Osteoblast (primary cell): Measurements from ENCODE around the gene DIPK1B. TPM values are rescaled to one million over a fixed set of nuclear protein-coding genes. Genes with fewer than 3 reads are reported as not detected.
"Not testable (repeated sequence)": the region's sequence is repeated elsewhere in the genome, so short reads cannot be mapped to it uniquely, and the experiment has no call there.

ENCODE experiments used
- DNase-seq: peaks from one replicate; pipeline ENCODE4 v3.0.0; 2011; ENCODE audit warnings: low spot score, mixed read lengths; ENCODE audit not compliant: insufficient read length; ENCODE audit errors: missing footprints
- H2AFZ ChIP-seq: 2 replicates; pipeline ENCODE4 v1.6.0; 2011; ENCODE audit warnings: mild to moderate bottlenecking, low read length
- H3K27ac ChIP-seq: 2 replicates; pipeline ENCODE4 v1.5.1; 2011; ENCODE audit warnings: mild to moderate bottlenecking, low read depth, low read length, moderate library complexity
- H3K27me3 ChIP-seq: 2 replicates; pipeline ENCODE4 v1.6.0; 2012; ENCODE audit warnings: mild to moderate bottlenecking, control low read depth, inconsistent platforms, low read length, moderate library complexity; ENCODE audit not compliant: insufficient read depth
- H3K36me3 ChIP-seq: 2 replicates; pipeline ENCODE4 v1.5.1; 2011; ENCODE audit warnings: mild to moderate bottlenecking, low read length, control low read depth, moderate library complexity; ENCODE audit not compliant: insufficient read depth
- H3K4me1 ChIP-seq: 2 replicates; pipeline ENCODE4 v1.5.1; 2011; ENCODE audit warnings: mild to moderate bottlenecking, low read length, control low read depth, moderate library complexity; ENCODE audit not compliant: insufficient read depth
- H3K4me2 ChIP-seq: 2 replicates; pipeline ENCODE4 v1.6.0; 2011; ENCODE audit warnings: mild to moderate bottlenecking, low read length; ENCODE audit not compliant: insufficient read depth
- H3K4me3 ChIP-seq: fragments of 200-600 bp; sonication (generic); 3 replicates; pipeline ENCODE4 v1.5.1; 2012; ENCODE audit warnings: mild to moderate bottlenecking, low read length, inconsistent platforms; ENCODE audit not compliant: insufficient read depth
- H3K79me2 ChIP-seq: 2 replicates; pipeline ENCODE4 v1.6.0; 2012; ENCODE audit warnings: mild to moderate bottlenecking, low read length, control low read depth, inconsistent platforms; ENCODE audit not compliant: insufficient read depth
- H3K9me3 ChIP-seq: 2 replicates; pipeline ENCODE4 v1.5.1; 2011; ENCODE audit warnings: low read depth, low read length, control low read depth
- H4K20me1 ChIP-seq: 2 replicates; pipeline ENCODE4 v1.6.0; 2012; ENCODE audit warnings: mild to moderate bottlenecking, low read length, control low read depth; ENCODE audit not compliant: insufficient read depth
- total RNA-seq: library from RNA; depleted of rRNA; stranded (reverse); fragments of >200 nt; gene quantifications from 2 replicates; pipeline ENCODE4 v1.2.3, GENCODE V29; 2012
- TF ChIP-seq, protein P1 (sequence below): IDR thresholded peaks from 2 replicates; pipeline ENCODE4 v1.5.1; 2011; ENCODE audit warnings: mild to moderate bottlenecking, low read depth, low read length, moderate library complexity; ENCODE audit errors: extremely low read depth

The DIPK1B gene
- total RNA-seq, 1 donor, result not detected

DNA sequence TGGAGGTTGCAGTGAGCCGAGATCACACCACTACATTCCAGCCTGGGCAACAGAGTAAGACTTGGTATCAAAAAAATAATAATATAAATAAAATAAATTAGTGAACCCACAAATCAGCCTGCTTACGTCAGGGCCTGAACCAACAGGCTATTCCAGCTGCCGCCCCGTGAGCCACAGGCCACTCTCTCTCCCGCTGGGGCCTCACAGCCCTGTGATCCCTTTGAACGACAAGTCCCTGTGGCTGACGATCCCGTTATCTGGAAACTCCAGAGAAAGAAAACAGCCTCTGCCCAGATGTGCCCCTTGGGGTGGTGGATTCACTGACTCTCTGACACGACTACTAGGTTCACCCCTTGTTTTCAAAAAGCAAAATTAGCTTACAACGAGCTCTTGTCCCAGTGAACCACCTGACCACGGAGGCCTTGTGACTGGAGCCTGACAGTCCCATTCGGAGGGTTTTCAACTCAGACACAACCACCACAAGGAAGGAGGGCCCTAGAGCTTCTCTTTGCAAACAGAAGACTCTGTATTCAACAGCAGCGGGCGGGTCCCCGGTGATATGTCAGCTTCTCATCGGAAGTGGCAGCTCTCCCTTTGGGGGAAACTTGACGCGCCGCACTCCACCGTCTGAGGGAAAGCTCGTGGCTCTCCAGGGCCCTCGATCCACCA, 4.4 kb upstream of the DIPK1B start:
- Histone ChIP-seq H3K4me3 (no peak overlapping the region), H3K36me3 (no peaks in the 10 kb centered on the region), H3K27me3 (peaks cover 16% of the 10 kb centered on the region), H3K27ac (no peak overlapping the region), H4K20me1 (no peaks in the 10 kb centered on the region), H3K9me3 (no peaks in the 10 kb centered on the region), H3K79me2 (no peaks in the 10 kb centered on the region), H3K4me1 (no peaks in the 10 kb centered on the region), H3K4me2 (no peak overlapping the region), H2AFZ (no peak overlapping the region)
- DNase-seq, result no peak
- TF ChIP-seq, protein P1, sequence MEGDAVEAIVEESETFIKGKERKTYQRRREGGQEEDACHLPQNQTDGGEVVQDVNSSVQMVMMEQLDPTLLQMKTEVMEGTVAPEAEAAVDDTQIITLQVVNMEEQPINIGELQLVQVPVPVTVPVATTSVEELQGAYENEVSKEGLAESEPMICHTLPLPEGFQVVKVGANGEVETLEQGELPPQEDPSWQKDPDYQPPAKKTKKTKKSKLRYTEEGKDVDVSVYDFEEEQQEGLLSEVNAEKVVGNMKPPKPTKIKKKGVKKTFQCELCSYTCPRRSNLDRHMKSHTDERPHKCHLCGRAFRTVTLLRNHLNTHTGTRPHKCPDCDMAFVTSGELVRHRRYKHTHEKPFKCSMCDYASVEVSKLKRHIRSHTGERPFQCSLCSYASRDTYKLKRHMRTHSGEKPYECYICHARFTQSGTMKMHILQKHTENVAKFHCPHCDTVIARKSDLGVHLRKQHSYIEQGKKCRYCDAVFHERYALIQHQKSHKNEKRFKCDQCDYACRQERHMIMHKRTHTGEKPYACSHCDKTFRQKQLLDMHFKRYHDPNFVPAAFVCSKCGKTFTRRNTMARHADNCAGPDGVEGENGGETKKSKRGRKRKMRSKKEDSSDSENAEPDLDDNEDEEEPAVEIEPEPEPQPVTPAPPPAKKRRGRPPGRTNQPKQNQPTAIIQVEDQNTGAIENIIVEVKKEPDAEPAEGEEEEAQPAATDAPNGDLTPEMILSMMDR, result no peak

DNA sequence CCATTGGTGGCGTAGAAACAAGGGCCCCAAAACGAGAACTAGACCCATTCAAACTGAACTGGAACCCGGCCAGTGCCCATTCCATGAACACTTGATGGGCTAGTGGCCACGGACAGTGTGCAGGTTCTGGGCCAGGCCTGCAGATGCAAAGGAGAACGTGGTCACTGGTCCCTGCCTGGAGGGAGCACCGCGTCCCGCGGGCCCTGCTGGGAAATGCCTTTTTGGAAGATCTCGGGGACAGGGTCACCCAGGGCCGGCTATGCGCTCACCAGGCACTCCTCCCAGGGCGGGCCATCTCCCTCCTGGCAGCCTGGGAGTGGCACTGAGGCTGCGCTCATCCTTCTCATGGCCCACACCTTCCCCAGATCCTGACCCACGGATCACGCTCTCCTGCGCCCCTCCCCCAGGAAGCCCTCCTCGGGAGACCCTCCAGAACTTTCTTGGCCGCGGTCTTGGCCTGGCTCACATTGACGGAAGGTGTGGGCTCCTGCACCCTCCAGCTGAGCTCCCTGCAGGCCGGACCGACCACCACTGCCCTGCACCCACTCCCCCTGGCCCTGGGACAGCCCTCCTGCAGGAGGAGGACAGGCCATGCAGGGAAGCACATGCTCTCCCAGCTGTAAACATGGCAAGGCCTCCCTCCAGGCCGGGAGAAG, 2.8 kb upstream of the DIPK1B start:
- TF ChIP-seq, protein P1, result no peak
- Histone ChIP-seq H4K20me1 (no peaks in the 10 kb centered on the region), H3K27ac (no peak overlapping the region), H3K4me3 (no peak overlapping the region), H3K9me3 (no peaks in the 10 kb centered on the region), H3K27me3 (peaks cover 22% of the 10 kb centered on the region), H3K4me2 (no peak overlapping the region), H3K36me3 (no peaks in the 10 kb centered on the region), H3K79me2 (no peaks in the 10 kb centered on the region), H2AFZ (no peak overlapping the region), H3K4me1 (no peaks in the 10 kb centered on the region)
- peak; percentile 64 for DNase-seq

DNA sequence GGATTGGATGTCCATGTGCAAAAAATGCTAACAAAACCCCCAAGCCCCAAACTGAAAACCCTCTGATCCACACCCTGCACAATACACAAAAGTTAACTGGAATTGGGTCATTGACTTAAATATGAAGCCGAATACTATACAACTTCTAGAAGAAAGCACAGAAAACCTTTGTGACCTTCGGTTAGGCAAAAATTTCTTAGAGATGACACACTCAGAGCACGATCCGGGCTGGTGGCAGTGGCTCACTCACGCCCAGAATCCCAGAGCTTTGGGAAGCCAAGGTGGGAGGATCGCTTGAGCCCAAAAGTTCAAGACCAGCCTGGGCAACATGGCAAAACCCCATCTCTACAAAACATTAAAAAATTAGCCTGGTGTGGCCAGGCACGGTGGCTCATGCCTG, 1.8 kb upstream of the DIPK1B start:
- Histone ChIP-seq H3K4me3 (no peak overlapping the region), H3K27me3 (peaks cover 22% of the 10 kb centered on the region), H3K79me2 (no peaks in the 10 kb centered on the region), H3K9me3 (no peaks in the 10 kb centered on the region), H3K4me2 (no peak overlapping the region), H3K27ac (no peak overlapping the region), H3K36me3 (no peaks in the 10 kb centered on the region), H3K4me1 (no peaks in the 10 kb centered on the region), H2AFZ (no peak overlapping the region), H4K20me1 (no peaks in the 10 kb centered on the region)
- peak; percentile 90 for DNase-seq
- TF ChIP-seq, protein P1, result no peak

DNA sequence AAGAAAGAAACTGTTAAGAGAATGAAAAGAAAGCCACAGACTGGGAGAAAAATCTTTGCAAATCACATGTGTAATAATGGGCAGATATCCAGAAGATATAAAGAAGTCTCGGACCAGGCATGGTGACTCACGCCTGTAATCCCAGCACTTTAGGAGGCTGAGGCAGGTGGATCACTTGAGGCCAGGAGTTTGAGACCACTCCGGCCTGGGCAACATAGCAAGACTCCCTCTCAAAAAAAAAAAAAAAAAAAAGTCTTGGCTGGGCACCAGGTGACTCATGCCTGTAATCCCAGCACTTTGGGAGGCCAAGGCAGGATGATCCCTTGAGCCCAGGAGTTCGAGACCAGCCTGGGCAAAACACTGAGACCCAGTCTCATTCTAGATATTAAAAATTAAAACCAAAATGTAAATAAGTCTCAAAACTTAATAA, 1.1 kb upstream of the DIPK1B start:
- DNase-seq, result peak; percentile 47
- H3K4me3 ChIP-seq, H4K20me1 ChIP-seq, H3K4me2 ChIP-seq, H3K36me3 ChIP-seq, H3K79me2 ChIP-seq, H3K9me3 ChIP-seq, H3K4me1 ChIP-seq, H3K27ac ChIP-seq, H2AFZ ChIP-seq: not testable (repeated sequence)
- H3K27me3 ChIP-seq, result peaks cover 22% of the 10 kb centered on the region
